ENCODE data around the gene DEPP1.

GRCh38 chr10:44947371-44948152 is 31.0 kb downstream of the DEPP1 start:
- no peak for TF ChIP-seq CTCF (IDR thresholded peaks at IDR 0.05)
- TF ChIP-seq POLR2A (IDR thresholded peaks at IDR 0.05), result no peak
